HG03196 (cell line): Measurements from ENCODE around the gene JAZF1.

Experiments used
- ATAC-seq: cut with Tn5 transposase; IDR thresholded peaks from one replicate; pipeline ENCODE4 v1.9.1; 2021; ENCODE audit not compliant: unreplicated experiment

JAZF1 gene

DNA sequence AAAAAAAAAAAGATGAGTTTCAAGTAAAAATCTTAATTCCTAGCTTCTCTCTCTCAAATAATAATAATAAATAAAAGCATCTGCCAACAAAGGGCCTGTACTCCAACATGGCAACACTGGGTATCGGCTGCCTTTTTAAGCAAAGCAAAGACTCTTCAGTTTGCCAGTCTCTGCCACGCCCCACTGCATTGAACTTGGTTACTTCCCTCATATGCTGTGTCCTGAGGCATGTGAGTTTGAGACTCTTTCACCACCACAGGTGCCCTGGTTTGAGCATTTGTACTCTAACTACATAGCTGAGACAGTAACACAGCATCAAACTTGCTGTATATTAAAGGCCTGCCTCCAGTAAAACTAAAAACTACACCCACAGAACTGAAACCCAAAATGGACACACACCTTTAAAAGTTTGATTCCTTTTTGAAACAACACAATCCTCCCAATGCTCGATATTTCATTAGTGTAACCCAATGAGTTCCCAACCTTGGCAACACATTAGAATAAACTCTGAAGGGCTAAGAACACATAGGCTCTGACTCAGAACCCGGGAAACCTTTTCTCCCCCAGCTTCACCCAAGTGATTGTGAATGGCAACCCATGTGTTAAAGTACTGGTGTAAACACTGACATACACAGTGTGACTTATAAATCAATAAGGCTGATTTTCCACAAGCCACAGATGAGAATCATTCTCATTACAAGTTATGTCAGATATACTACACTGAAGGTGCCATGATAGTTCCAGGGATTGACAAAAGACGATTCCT is 12.0 kb downstream of the JAZF1 start:
- ATAC-seq, result no peak

GRCh38 chr7:28166982-28167715 is 13.4 kb downstream of the JAZF1 start:
- no peak for ATAC-seq

DNA sequence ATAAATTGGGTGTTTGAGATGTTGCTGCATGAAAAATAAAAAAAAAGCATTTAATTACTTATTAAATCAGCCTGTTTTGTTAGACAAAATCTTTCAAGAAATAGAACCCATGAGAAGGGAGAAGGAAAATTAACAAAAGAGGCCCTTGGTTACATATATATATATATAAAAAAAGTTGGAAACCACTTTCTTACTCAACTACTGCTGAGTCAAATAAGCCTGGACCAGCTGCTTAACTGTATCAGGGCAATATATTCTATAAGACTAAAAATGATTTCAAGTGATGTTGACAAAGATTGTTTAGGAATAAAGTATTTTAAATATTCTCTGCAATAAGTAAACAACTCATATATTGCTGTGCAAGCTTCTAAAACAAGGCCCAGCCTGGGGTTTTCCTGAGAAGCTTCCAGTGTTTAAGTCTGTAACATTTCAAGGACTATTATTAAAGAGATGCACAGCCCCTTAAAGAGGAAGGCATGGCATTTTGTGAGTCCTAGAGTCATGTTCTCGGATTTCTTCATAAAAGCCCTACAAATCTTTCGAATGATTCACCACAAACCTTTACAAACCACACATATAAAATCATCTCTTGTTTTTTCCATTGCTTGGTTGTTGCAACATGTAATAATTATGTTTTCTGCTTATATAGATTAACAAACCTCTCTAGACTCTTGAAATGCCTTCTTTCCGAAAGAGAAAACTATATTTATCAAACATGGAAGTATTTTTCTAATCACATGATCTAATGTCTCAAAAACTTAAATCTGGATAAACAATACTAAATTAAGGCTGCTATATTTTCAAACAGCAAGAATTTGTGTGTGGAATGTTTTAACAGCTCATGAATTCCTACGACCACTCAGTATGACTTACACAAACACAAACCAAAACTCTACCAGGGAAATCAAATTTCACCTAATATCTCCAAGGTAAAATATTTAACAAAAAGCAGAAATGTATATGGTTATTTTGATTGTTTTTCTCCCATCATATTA is 14.3 kb downstream of the JAZF1 start:
- no peak for ATAC-seq

DNA sequence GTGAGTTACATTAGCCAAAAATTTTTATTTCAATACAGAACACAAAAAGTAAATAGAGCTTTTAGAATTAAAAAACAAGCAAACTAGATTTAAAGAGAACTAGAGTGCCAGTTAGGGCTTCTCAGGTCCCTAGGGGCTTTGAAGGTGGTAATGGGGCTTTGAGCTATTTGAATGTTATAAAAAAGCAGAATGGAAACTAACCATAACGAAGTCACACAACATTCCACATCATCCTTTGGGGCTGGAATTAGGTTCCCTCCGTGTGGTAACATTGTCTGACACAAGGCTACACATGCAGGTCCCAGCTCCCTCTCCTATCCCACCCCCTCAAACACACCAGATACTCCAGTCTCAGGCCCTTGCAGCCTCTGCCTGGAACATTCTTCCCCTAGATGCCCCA is 15.3 kb downstream of the JAZF1 start:
- ATAC-seq, result no peak

GRCh38 chr7:28163949-28164348 is 16.6 kb downstream of the JAZF1 start:
- ATAC-seq, result no peak

DNA sequence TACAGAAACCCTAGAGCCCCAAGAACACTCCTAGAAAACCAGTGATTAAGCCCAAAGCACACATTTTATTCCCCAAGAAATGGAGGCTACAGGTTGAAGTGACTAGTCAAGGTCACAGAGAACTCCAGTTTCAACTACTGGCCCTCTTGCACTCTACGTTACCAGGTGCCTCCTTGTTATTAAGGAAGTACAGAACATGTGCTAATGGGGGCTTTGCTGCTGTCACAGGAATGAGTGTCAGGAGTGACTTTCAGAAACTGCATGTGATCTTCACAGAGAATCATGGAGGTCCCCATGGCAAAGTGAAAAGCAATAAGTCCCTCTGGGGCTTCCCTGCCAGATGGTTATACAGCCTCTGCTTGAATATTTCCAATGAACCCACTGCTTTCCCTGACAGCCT is 19.3 kb downstream of the JAZF1 start:
- no peak for ATAC-seq

- ATAC-seq, result no peak
These were observed 20.0 kb downstream of the JAZF1 start for GRCh38 chr7:28160551-28160991.

DNA sequence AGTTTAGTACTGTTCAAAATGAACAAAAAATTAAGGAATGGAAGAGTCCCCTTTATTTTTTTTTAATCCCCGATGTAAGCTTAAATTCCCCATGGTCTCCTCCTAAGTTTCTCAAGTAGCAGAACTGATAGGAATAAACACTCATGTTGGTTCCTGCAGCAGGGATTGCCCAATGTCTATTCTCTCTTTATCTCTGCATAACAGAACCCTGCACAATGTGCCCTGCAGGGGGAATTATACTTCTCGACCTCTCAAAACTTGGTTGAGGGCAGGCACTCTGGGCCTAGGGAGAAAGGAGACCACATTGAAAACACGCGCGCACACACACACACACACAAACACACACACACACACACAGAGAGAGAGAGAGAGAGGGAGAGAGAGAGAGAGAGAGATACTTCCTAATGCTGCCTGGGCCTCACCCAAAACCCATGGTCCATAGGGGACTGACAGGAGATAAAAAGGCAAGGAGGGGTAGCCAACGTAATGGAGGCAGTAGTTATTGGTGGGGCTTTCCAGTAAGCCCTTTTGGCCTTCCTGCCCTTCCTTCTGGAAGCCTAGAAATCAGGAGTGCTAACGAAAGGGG is 22.7 kb downstream of the JAZF1 start:
- no peak for ATAC-seq

- ATAC-seq, result no peak
These were observed 23.4 kb downstream of the JAZF1 start for GRCh38 chr7:28157076-28157745.

DNA sequence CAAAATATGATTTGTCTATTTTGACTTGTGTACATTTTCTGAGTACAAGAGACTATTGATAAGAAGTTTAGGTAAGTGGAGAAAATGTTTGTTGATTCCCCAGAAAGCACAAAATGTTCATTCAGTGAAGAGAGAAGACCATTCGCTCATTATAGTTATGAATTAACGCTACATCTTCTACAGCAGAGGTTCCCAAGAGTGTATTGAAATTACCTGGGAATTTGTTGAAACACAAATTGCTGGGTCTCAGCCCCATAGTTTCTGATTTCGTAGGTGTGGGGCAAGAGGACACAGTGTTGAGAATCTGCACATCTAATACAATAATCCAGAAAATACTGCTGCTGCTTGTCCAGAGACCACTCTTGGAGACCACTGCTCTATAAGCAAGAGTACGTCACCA is 24.2 kb downstream of the JAZF1 start:
- no peak for ATAC-seq

DNA sequence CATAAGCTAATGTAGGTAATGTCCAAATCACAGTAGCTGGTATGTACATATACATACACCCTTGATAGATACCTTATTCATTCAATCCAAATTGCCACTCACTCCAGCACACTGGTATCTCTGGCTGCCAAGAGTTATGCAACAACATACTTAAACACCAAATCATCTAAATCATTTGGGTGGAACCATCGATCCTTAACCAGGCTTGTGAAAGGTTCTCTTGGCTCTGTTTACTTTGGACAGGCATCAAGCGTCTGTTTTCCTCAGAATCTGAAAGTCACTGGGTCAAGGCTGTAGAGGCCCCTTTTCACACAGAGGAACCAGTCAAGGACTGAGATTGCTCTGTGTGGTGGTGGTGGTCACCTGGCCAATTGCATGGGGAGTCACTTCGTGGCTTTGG is 24.6 kb downstream of the JAZF1 start:
- no peak for ATAC-seq

GRCh38 chr7:28155019-28155660 is 25.5 kb downstream of the JAZF1 start:
- peak; percentile 70 for ATAC-seq

GRCh38 chr7:28152594-28152993 is 28.0 kb downstream of the JAZF1 start:
- no peak for ATAC-seq

DNA sequence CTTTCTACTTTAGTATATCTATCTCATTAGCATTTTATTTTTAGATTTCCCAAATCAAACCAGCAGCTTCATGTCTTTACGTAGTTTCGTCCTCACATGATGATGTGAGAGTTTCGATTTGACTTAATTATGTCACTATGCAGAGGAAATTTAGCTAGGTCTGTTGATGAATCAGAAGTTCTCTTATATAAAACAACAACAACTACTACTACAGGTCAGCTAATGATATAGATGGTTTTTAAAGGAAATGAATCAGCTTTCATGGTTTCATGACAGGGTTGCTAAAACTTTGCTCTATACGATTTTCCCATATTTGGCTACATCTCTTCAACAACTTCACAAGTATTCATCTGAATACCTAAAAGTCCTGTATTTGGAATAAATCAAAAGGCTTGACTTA is 28.6 kb downstream of the JAZF1 start:
- ATAC-seq, result peak; percentile 35

GRCh38 chr7:28149291-28150101 is 31.1 kb downstream of the JAZF1 start:
- no peak for ATAC-seq

DNA sequence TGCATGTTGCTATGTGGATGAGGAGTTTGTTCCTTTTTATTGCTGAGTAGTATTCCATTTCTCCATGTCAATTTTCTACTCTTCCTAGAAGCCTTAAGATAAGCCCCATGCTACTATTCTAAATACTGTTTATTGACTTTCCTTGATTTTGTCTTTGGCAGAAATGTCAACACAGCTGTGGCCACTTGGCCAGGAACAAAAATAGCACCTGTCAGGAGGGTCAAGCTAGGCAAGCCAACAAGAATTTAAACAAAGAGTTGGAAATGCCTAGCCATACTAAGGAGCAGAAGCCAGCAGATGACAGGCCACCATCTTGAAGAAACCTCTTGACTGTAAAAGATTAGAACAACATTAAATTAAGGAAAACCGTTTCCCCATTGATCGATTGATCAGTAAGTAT is 34.7 kb downstream of the JAZF1 start:
- no peak for ATAC-seq

- no peak for ATAC-seq
These were observed 35.4 kb downstream of the JAZF1 start for GRCh38 chr7:28145090-28145626.

DNA sequence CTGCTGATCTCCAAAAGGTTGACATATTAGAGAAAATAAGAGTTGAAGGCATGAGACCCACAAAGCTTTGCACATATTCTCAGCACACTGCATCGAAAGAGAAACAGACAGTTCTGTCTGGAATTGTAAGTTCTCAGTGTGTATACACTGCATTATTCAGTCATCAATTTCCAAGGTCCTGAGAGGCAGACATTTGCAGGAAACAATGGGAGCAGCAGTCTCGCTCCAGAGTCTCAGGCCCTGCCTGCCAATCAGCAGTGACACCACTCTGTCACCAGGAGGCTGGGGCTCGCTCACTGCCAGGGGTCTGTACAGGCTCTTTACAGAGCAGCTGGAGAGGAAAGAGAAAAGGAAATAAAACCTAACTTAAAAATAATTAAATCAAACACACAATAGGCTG is 36.3 kb downstream of the JAZF1 start:
- ATAC-seq, result no peak

- no peak for ATAC-seq
These were observed 37.9 kb downstream of the JAZF1 start for GRCh38 chr7:28142650-28143049.
